DOHH2 (cell line): ENCODE results near the gene APLNR.

Experiments used
- H3F3A ChIP-seq: fragments of 200-600 bp; sonication (generic), shearing (Covaris generic); 2 replicates; pipeline ENCODE4 v1.6.0; 2016; ENCODE audit warnings: antibody characterized with exemption, mild to moderate bottlenecking; ENCODE audit not compliant: control insufficient read depth, insufficient read depth
- H3K27ac ChIP-seq: fragments of 200-600 bp; sonication (generic); 2 replicates; pipeline ENCODE4 v1.5.1; 2014; ENCODE audit warnings: low read depth, mild to moderate bottlenecking, low read length, moderate library complexity
- H3K27me3 ChIP-seq: fragments of 200-600 bp; sonication (generic); 2 replicates; pipeline ENCODE4 v1.6.1; 2014; ENCODE audit warnings: mild to moderate bottlenecking, low read length, mixed read lengths; ENCODE audit not compliant: control insufficient read depth
- H3K36me3 ChIP-seq: fragments of 200-600 bp; sonication (generic); 2 replicates; pipeline ENCODE4 v1.6.1; 2014; ENCODE audit warnings: mild to moderate bottlenecking, low read length, moderate library complexity, mixed read lengths; ENCODE audit not compliant: control insufficient read depth
- H3K4me1 ChIP-seq: fragments of 200-600 bp; sonication (generic); 2 replicates; pipeline ENCODE4 v1.6.1; 2014; ENCODE audit warnings: mild to moderate bottlenecking, low read length, mixed read lengths; ENCODE audit not compliant: control insufficient read depth
- H3K4me2 ChIP-seq: fragments of 200-600 bp; sonication (generic); 2 replicates; pipeline ENCODE4 v1.6.0; 2014; ENCODE audit warnings: mild to moderate bottlenecking, low read length, moderate library complexity
- H3K4me3 ChIP-seq: fragments of 200-600 bp; sonication (generic); 2 replicates; pipeline ENCODE4 v1.5.1; 2014; ENCODE audit warnings: mild to moderate bottlenecking, low read length, mixed read lengths
- H3K79me2 ChIP-seq: fragments of 200-600 bp; sonication (generic); 2 replicates; pipeline ENCODE4 v1.6.1; 2014; ENCODE audit warnings: mild to moderate bottlenecking, low read length, mixed read lengths; ENCODE audit not compliant: control insufficient read depth
- H3K9me2 ChIP-seq: fragments of 200-600 bp; sonication (generic); replicated peaks from 2 replicates; pipeline ENCODE4 v1.6.1; 2014; ENCODE audit warnings: mild to moderate bottlenecking, low read length, mixed read lengths; ENCODE audit not compliant: control insufficient read depth
- H3K9me3 ChIP-seq: fragments of 200-600 bp; sonication (generic); 2 replicates; pipeline ENCODE4 v1.6.1; 2014; ENCODE audit warnings: antibody characterized with exemption, low read length, mixed read lengths; ENCODE audit not compliant: control insufficient read depth, insufficient read depth
- H4K20me1 ChIP-seq: fragments of 200-600 bp; sonication (generic); 2 replicates; pipeline ENCODE4 v1.6.0; 2014; ENCODE audit warnings: low read depth, mild to moderate bottlenecking, antibody characterized with exemption, low read length, moderate library complexity; ENCODE audit not compliant: control insufficient read depth, insufficient read depth
- EZH2phosphoT487 ChIP-seq: fragments of 200-600 bp; sonication (generic); IDR thresholded peaks from 2 replicates; pipeline ENCODE4 v1.6.1; 2017; ENCODE audit warnings: borderline replicate concordance, mild to moderate bottlenecking, antibody characterized with exemption, low read length, moderate library complexity, mixed read lengths
- TF ChIP-seq, protein P1 (sequence below): fragments of 200-600 bp; sonication (generic); IDR thresholded peaks from one replicate; pipeline ENCODE4 v1.5.1; 2014; ENCODE audit warnings: antibody characterized with exemption, mild to moderate bottlenecking, low read depth, low read length; ENCODE audit not compliant: poor library complexity, severe bottlenecking

The APLNR gene

DNA sequence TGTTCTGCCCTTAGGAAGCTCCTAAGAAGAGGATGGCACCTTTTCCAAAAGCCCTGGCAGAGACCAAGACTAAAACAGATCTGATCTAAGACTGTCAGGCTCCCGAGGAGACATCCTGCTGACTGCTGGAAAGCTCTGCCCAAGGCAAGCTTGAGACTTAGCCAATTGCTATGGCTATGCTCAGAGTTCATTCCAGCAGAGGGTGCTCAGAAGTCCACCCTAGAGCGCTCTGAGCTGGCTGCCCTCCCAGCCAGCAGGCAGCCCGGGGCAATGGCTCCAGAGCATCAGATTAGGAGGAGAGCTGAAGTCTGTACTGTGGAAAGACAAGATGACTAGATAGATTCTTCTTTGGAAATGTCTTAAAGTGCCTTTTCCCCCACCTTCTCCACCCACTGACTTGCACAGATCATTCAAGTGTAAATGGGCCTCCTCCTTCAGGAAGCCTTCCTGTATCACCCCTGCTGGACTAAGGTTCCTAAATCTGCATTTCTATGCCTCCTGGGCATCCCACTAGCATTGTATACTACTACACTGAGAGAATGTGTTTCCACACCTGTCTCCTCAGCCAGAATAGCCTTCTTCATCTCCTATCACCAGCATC, 31.9 kb downstream of the APLNR start:
- no peaks in the 10 kb centered on the region for H3K9me2 ChIP-seq
- TF ChIP-seq, protein P1, sequence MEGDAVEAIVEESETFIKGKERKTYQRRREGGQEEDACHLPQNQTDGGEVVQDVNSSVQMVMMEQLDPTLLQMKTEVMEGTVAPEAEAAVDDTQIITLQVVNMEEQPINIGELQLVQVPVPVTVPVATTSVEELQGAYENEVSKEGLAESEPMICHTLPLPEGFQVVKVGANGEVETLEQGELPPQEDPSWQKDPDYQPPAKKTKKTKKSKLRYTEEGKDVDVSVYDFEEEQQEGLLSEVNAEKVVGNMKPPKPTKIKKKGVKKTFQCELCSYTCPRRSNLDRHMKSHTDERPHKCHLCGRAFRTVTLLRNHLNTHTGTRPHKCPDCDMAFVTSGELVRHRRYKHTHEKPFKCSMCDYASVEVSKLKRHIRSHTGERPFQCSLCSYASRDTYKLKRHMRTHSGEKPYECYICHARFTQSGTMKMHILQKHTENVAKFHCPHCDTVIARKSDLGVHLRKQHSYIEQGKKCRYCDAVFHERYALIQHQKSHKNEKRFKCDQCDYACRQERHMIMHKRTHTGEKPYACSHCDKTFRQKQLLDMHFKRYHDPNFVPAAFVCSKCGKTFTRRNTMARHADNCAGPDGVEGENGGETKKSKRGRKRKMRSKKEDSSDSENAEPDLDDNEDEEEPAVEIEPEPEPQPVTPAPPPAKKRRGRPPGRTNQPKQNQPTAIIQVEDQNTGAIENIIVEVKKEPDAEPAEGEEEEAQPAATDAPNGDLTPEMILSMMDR = no peak
- no peak for TF ChIP-seq EZH2phosphoT487
- H3F3A ChIP-seq = no peaks in the 10 kb centered on the region
- H4K20me1 ChIP-seq = no peaks in the 10 kb centered on the region
- H3K79me2 ChIP-seq = no peaks in the 10 kb centered on the region
- no peaks in the 10 kb centered on the region for H3K36me3 ChIP-seq
- H3K27ac ChIP-seq = no peak overlapping the region
- H3K4me1 ChIP-seq = no peaks in the 10 kb centered on the region
- H3K4me2 ChIP-seq = no peak overlapping the region
- no peaks in the 10 kb centered on the region for H3K9me3 ChIP-seq
- H3K27me3 ChIP-seq = 0 out of 2 replicates have a peak, but pooled peaks cover 2% of the 10 kb centered on the region
- H3K4me3 ChIP-seq = no peak overlapping the region

DNA sequence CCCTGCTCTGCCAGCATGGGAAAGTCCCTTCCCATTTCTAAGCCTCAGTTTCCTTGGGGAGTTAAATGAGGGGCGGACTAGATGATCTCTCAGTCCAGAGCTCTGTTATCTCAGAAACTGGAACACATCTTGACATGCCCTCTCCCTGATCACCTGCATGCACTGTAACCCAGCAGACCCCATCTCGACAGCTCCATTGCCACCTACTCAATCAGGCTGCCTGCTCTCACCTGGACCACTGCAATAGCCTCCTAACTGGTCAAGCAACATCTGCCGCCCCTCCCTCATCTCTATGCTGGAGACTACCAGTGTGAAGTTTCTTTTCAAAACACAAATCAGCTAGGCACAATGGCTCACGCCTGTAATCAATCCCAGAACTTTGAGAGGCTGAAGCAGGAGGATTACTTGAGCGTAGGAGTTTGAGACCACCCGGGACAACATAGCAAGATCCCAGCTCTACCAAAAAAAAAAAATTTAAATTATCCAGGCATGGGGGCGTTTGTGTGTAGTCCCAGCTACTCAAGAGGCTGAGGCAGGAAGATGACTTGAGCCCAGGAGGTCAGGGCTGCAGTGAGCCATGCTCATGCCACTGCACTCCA, 33.1 kb downstream of the APLNR start:
- Histone ChIP-seq H3K27me3 (0 out of 2 replicates have a peak, but pooled peaks cover 2% of the 10 kb centered on the region), H3K9me2 (no peaks in the 10 kb centered on the region), H3K79me2 (no peaks in the 10 kb centered on the region)

DNA sequence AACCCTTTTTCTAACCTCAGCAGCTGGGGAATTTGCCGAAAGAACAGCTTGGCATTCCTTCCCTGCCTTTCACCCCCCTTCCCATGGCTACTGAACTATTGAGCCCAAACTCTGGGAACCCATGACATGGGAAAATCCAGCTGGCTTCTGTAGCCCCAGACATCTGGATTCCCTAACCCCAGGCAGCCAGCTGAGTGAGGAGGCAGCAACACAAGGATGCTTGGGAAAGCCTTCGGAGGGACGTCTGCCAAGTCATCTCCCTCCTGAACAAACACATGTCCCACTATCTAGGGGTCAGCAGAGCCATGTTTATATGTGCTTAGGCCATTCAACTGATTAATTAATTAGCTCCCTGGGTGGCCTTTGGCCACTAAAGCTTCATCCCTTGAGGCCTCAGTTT, 33.7 kb downstream of the APLNR start:
- Histone ChIP-seq H3K36me3 (no peaks in the 10 kb centered on the region), H3K9me2 (no peaks in the 10 kb centered on the region), H3K9me3 (no peaks in the 10 kb centered on the region), H3K4me1 (no peaks in the 10 kb centered on the region), H3F3A (no peaks in the 10 kb centered on the region), H3K4me3 (no peak overlapping the region), H3K4me2 (no peak overlapping the region), H3K79me2 (no peaks in the 10 kb centered on the region), H3K27me3 (0 out of 2 replicates have a peak, but pooled peaks cover 2% of the 10 kb centered on the region), H3K27ac (no peak overlapping the region), H4K20me1 (no peaks in the 10 kb centered on the region)
- TF ChIP-seq EZH2phosphoT487 = no peak
- TF ChIP-seq, protein P1 = no peak

More for the DNA sequence above, 33.1 kb downstream of the APLNR start:
- H3K4me2 ChIP-seq = no peak overlapping the region
- H4K20me1 ChIP-seq = no peaks in the 10 kb centered on the region
- no peak overlapping the region for H3K27ac ChIP-seq
- TF ChIP-seq, protein P1 = no peak
- no peak for TF ChIP-seq EZH2phosphoT487
- no peaks in the 10 kb centered on the region for H3K9me3 ChIP-seq
- H3F3A ChIP-seq = no peaks in the 10 kb centered on the region
- no peaks in the 10 kb centered on the region for H3K36me3 ChIP-seq
- H3K4me1 ChIP-seq = no peaks in the 10 kb centered on the region
- H3K4me3 ChIP-seq = no peak overlapping the region
